HPDE6-E6E7 (cell line): ENCODE data around the gene TMEM52.

ENCODE experiments used
- DNase-seq: peaks from one replicate; pipeline ENCODE4 v3.0.0; 2011; ENCODE audit warnings: missing footprints; ENCODE audit errors: extremely low spot score

TMEM52 gene

DNA sequence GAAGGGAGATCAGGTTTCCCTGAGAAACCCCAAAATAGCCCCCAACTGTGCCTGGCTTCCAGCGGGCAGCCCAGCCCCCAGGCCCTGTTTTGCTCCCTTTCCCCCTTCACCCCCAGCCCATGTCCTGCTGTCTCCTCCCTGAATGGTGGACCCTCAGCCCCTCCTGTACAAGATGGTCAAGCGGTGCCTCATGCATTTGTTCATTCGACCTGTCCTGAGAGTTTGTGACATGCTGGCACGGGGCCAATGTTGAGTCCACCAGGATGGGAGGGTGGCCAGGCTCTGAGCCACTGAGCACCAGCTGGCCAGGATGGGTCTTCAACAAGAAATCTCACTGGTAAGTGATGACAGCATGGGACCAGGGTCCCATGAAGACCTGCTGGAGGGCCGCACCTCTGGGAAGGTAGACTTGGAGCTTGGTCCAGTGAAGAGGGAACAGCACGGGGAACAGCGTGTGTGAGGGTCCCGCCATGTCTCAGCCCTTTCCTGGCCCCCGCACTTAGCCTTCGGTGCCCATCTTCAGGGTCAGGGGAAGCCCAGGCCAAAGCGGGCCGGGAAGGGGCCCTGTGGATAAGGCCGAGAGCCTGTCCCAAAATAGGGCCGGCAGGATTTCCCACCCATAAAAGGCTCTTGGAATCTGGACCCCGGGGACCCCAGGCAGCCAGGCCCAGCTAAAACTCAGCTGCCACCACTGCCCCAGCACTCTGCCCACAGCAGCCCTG, 3.9 kb downstream of the TMEM52 start, which contains the start of gene CALML6:
TSS of gene CALML6 (plus strand) at position 290 of the 722 bp plus-strand sequence. CDS start at position 311, 21 bp downstream.
- DNase-seq: no peak

DNA sequence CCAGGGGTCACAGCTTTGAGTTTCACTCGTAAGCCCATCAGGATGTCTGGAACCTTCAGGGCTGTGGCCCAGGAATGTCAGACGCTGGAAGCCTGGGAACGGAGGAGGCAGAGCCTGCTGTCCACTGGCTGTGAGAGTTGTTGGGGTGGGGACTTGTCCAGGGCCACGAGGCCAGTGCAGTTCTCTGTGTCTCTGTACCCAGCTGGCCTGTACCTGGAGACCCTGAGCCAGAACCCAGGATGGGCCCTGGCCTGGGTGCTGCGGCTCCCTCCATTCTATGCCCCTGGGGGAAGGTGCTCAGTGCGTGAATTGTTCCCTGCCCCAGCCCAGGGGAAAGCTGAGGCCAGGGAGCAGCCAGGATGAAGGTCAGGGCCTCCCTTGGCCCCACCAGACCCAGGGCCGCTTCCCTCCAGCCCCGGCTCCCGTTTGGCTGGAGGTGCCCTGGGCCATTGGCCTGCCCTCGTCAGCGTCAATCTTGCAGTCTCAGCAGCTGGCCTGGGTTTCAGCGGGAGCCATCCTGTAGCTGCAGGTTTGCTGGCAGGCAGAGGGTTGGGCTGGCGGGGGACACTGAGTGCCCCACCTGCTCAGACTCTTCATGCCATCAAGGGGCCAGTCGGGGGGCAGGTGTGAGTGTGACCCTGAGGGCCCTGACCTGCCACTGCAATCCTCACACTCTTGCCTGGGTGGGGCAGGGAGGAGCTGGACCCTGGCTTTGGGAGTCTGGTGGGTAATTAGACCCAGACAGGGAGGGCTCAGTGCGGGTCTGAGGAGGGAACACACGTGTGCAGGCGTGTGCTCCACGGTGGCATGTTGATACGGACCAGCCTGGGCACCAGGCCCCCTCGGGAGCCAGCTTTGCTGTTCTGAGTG, 4.7 kb downstream of the TMEM52 start:
- DNase-seq: no peak

DNA sequence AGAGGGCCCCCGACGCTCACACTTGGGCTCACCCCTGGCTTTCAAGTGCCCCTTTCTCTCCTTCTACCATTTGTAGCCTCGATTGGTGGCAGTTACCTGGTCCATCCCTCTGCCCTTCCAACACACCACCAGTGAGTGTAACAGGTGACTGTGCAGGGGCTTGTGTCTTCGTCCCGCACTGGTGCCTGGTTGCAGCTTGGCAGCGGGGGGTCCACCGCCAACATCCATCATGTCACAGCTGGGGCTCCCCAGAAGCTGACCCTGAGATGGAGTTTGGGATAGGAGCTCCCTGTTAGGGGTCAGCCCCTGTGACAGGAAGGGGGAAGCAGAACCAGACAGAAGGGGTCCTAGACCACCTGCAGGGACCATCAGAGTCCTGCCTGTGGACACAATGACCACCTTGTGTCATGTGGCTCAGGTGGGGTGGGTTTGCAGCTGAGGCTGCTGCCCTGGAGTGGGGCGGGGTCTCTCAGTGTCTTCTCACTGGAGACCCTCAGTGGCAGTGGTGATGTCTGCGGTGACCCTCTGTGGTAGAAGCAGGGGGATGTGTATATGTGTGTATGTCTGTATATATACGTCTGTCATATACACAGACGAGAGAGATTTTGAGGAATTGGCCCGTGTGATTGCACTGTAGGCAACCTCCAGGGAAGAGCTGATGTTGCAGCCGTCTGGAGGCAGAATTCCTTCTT, 7.6 kb downstream of the TMEM52 start:
- DNase-seq: no peak

DNA sequence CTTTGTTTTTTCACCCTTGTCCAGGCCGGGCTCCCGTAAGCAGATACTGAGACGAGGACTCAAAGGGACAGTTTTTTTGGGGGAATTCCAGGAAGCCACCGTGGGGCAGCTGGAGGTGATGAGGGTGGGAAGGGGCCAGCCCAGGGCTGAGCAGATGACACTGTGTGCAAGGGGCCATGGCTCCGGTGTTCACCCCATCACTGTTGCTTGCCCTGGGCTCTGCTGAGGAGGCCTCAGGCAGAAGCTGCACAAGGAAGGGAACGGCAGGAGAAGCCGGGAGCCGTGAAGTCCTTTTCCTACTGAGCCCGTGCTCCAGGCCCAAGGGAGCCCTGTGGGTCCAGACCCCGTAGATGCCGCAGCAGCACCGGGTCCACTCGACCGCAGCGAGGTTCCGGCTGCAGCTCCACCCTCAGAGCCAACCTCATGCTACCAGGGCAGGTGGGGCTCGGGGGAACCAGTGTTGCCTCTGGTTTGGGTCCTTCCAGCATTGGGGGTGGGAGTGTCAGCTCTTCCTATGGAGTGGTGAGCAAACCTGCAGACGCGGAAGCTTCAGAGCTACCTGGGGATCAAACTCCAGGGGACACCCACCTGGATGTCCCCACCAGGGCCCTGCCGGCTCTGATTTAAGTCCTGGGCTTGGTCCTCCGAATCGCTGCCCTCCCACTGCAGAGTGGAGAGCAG, 8.3 kb downstream of the TMEM52 start:
- DNase-seq: no peak

DNA sequence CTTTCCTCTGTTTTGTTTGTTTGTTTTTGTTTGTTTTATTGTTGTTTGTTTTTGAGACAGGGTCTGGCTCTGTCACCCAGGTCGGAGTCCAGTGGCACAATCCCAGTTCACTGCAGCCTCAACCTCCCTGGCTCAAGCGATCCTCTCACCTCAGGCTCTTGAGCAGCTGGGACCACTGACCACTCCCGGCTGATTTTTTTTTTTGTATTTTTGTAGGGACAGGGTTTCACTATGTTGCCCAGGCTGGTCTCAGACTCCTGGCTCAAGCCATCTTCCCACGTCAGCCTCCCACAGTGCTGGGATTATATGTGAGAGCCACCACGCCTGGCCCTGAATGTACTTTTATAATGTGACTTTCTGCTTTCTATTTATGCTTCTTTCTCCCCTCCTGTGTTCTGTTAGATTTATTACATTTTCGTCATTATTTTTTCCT, 9.0 kb downstream of the TMEM52 start:
- no peak for DNase-seq

DNA sequence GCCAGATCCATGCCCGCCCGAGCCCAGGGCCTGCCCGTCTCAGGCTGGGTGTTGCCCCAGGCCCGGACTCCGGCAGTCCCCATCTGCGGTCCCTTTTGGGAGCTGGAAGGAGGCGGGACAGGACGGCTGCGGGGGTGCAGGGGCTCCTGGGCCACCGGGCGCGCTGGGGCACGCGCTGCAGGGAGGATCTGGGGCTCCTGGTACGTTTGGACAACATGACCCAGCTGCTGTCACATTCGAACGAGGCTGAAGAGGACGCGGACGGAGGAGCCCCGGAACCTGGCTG, 10.6 kb downstream of the TMEM52 start:
- DNase-seq: peak; percentile 41

DNA sequence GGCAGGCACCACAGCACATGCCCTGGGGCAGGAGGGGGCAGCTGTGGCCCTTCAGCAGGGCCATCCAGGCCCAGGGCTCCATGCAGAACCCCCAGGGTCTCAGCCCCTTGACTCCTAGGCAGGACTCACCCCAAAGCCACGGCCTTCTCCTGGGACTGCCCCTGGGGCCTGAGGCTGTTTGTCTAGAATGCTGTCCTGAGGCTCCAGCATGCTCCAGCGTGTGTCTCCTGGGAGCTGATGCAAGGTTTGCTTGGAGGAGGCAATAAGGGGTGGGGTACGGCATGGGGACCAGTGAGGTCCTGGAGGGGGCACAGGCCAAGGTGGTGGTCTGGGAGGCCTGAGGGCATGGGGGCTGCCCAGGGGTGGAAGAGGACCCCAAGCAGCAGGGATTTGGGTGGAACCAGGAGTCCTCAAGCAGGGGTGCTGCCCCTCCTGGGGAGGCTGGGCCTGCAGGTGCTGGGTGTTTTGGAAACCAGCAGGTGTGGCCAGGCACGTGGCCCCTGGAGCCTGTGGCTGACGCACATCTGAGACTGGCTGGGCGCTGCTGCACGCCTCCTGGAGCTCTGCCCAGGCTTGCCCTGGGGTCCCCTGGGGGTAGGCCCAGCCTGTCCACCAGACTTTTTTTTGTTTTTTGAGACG, 11.9 kb downstream of the TMEM52 start:
- DNase-seq: peak; percentile 89

DNA sequence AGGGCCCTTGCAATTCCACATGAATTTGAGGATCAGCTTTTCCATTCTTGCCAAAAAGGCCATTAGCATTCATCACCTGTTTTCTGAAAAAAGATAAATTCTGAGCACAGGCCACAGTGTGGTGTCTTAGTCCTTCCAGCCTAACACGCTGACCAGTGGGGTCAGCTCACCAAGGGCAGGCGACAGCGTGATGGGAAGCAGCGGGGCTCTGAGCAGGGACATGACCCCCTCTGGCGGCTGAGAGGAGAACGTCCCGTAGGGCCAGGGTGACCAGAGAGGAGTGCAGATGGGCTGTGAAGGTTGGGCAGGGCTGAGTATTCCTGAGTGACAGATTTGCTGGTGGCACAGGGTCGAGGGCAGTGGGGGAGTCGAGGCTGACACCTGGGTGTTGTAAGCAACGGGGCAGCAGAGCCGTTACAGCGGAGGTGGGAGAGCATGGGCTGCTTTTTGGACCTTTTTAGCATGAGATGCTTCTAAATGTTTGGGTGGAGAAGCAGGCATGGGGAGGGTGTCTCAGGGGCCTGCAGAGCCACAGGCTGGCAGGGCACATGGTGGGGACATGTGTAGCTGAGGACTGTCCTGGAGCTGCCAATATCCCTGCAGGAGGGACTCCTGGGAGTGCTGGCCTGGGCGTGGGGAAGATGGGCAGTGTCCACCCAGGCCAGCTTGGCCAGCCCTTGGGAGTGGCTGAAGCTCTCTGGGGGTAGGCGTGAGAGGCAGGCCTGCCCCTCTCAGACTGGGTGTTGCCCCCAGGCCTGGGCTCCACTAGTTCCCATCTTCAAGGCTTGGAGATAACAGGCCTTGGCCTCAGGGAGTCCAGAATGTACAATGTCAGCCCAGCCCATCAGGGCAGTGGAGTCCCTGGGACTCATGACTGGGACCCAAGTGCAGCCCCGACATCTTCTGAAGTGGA, 12.6 kb downstream of the TMEM52 start:
- peak; percentile 84 for DNase-seq

DNA sequence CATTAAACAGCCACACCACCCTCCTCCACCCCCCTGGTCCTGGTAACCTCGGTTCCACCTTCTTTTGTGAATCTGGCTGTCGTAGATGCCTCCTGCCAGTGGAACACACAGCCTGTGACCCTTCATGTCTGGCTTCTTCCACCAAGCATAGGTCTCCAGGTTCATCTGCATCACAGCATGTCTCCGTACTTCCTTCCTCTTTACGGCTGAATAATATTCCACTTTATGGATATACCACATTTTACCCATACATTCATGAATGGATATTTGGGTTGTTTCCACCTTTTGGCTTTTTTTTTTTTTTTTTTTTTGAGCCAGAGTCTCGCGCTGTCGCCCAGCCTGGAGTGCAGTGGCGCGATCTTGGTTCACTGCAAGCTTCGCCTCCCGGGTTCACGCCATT, 15.9 kb downstream of the TMEM52 start:
- no peak for DNase-seq

DNA sequence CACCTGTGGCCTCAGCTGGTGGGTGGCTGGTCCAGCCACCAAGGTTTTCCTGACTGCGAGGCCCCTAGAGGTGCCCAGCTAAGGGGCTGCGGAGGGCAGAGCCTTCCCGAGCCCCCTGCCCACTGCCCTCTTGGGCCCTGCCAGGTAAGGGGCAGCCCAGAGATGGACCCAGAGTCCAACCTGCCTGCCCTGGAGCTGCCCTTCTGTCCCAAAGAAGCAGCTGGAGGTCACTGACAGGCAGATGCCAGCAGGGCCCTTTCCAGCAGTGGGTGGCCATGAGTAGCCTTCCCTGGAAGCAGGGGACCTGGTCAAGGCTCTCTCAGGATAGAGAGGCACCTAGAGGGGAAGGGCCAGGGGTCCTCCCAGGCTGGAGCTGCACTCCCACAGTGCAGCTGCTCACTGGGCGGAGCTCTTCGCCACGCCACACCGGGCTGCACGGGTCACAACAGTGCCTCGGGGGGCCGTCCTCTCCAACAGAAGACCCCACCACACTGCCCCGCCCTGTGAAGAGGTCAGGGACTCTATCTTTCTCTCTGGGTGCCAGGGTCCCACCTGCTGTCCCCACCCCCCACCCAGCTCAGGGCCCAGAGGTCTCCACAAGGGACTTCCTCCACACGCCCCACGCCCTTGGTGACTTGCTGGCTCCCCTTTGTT, 17.3 kb downstream of the TMEM52 start:
- DNase-seq: no peak

DNA sequence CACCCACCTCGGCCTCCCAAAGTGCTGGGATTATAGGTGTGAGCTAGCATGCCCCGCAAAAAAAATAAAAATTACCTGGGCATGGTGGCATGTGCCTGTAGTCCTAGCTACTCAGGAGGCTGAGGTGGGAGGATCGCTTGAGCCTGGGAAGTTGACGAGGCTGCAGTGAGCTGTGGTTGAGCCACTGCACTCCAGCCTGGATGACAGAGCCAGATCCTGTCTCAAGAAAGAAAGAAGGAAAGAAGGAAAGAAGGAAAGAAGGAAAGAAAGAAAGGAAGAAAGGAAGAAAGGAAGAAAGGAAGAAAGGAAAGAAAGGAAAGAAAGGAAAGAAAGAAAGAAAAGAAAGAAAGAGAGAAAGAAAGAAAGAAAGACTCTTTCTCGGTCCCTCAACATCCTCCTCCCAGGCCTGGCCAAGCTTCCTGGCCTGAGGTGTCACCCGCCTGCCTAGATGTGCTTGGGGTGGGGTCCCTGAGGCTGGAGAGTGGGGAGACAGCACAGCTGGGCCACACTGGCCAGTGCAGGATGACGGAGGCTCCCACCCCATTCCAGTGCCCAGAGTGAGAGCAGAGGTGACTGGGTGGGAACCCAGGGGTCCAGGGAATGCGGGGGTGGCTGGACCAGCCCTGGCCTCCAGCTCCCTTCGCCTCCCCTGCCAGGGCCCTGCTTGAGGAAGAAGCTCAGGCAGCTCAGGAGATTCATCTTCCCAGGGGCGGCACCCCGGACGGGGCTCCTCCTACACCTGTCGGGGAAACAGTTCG, 18.0 kb downstream of the TMEM52 start:
- DNase-seq: no peak

DNA sequence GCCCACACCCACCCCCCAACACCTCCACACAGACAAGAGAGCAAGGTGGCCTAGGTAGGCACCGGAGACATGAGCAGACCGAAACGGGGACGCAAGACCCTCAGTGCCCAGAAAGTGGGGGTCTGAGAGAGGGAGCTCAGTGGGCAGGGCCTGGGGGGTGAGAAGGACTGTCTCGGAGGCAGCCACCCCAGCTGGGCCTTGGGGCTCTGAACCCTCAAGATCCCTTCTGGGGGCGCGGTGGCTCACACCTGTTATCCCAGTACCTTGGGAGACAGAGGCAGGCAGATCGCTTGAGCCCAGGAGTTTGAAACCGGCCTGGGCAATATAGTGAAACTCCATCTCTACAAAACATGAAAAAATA, 19.1 kb downstream of the TMEM52 start:
- no peak for DNase-seq

DNA sequence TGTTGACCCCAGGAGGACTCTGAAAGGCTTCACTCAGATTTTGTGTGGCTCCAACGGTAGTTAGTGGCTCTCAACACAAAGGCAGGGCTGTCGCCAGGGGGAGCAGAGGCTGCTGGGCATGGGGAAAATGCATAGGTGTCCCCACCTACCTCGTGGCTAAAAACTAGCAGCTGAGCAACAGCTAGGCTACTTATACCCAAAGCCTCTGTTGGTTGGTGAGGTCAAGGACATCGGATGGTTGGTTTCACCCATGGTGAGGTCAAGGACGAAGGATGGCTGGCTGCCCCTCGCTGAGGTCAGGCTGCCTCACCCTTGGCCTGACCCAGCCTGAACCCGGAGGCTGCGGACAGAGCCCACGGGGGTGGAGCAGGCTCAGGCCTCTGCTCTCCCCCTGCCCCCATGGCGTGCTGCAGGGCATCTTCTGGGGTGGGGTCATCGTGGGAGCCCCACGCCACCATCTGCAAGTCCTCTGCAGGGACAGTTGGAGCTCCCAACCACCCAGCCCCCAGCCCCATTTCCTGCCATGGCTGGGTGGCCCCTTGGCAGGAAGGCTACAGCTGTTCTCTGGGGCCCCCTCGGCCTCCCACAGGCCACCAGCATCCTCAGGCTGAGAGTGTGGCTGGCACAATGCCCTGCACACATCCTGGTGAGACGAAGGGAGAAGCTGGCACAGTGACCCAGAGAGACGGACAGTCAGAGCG, 19.7 kb downstream of the TMEM52 start:
- no peak for DNase-seq

DNA sequence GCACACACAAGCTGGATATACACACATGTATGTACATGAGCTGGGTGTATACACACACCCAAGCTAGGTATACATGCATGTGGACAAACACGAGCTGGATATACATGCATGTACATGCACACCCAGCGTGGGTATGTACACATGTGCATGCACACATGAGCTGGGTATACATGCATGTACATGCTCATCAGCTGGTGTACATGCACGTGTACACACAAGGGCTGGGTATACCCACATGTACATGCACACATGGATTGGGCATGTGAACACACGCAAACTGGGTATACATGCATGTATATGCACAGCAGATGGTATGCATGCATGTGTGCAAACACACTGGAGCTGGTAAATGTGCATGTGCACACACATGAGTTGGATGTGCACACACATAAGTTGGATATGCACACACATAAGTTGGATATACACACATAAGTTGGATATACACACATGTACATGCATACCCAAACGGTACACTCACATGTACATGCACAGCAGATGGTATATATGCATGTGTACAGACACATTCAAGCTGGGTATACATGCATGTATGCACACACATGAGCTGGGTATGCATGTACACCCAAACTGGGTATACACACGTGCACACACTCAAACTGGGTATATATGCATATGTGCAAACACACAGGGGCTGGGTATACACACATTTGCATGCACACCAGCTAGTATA, 20.7 kb downstream of the TMEM52 start:
- DNase-seq: no peak

DNA sequence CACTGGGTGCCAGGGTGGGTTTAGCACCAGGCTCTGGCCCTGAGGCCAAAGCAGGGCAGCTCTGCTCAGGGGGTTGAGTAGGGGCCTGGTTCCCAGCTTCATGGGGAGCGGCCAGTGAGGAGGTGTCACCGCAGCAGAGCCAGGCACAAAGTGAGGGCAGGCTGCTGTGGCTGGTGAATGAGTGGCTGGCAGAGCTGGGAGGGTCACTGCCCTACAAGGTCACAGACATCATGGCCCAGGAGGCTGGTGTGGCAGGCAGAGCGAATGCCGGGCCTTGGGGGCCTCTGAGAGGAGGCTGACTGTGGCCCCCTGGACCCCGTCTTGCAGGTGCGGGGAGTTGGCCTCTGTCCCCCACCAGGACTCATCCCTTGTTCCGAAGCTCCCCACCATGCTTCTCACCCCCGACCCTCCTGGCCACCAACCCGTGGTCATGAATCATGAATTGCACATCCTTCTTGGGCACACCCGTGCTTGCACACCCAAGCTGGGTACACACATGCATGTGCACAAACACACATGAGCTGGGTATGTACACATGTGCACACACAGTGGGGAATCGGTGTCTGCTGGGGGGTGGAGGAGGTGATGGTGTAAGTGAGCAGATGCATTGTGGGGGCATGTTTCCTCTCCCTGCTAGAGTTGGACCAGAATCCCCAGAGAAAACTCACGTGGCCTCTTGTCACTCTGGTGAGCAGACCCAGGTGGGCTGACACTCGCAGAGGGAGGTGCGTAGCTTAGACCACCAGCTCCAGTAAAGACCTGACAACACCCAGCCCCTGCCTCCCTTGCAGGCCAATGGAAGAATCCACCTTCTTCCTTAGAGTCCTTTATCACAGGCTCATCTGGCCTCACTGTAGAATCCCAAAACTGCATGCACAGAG, 23.4 kb downstream of the TMEM52 start:
- DNase-seq: no peak

DNA sequence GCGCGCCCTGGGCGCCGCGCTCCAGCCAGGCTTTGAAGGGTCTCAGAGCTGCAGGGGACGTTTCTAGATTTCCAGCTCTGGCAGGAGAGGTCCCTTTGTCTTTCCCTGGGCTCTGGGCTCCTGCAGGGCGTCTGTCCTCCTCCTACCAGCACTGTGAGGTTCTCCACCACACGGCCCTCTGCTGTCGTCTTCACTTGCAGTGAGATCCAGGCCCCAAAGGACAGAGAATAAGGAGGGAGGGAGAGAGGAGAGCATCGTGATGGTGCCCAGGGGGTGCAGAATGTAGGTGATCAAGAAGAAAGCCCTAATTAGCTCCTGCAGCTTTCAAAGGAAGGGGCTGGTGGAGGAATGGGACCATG, 24.0 kb downstream of the TMEM52 start:
- DNase-seq: no peak
